ENCODE results near the gene TMEM107.
"Not testable (repeated sequence)": the region's sequence is repeated elsewhere in the genome, so short reads cannot be mapped to it uniquely, and the experiment has no call there.

TMEM107 gene

DNA sequence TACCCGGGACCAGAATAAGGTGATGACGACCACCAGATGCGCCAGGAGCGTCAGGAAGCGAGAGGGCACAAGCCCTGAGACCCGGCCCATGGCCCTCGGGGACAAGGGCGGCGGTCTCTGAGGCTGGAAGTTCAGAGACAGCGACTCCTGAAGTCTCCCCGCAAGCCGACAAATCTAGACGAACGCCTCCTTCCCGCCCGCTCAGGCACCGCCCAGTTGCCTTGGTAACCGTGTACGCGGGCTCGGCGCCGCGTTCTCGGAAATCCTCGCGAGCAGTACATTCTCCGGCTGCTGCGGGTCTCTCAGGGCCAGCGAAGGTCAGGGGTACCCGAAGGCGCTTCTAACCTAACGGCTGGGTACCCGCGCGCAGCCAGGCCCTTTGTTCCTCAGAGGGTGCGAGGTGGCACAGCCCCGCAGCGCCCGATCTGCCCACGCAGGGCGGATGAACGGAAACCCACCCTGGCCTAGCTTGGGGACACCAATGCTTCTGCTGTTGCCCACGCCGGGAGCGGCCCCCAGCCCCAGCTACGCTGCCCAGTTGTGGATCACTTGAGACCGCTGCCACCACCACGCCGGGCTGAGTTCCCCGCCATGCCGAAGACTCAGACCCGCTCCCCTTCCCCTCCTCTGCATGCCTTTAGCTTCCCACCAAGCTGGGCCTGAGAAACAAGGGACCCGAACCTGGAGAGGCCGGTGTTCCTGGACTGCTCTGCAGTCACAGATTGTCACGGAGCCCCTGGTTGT, at the start of gene TMEM107:
TSS of gene TMEM107 (minus strand) at position 184 of the 744 bp plus-strand sequence. CDS start at position 90, 94 bp downstream.
- peak; percentile 41 for DNase-seq

DNA sequence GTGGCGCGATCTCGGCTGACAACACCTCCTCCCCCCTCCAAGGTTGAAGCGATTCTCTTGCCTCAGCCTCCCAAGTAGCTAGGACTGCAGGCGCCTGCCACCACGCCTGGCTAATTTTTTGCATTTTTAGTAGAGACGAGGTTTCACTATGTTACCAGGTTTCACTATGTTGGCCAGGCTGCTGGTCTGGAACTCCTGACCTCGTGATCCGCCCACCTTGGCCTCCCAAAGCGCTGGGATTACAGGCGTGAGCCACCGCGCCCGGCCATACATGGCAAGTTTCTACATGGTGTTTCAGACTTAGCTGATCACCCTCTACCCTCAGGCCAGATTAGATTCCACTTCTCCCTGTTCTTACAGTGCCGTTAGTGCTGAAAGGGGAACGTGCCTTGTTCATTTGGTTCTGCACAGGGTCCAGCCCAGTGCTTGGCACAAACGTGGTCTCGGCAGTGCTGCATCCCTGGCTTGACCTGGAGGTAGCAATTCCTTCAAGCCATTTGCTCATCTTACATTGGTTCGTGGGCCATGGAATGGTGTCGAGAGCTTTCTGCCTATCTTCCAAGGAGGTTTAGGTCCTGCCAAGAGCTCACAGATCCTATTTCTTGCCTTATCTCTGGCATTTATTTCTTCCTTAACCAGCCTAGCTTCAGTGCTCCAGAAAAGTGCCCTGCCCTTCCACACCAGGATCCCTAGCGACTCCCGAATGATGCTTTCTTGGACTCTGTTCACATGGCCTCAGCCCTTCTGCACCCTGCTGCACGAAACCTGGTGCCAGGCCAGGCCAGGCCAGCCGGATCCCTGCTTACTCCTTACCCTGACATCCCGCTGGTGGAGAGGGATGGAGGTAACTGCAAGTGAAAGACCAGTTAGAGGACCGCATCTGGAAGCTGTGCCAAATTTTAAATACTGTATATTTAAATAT, 49.0 kb upstream of the TMEM107 start:
- DNase-seq = no peak

DNA sequence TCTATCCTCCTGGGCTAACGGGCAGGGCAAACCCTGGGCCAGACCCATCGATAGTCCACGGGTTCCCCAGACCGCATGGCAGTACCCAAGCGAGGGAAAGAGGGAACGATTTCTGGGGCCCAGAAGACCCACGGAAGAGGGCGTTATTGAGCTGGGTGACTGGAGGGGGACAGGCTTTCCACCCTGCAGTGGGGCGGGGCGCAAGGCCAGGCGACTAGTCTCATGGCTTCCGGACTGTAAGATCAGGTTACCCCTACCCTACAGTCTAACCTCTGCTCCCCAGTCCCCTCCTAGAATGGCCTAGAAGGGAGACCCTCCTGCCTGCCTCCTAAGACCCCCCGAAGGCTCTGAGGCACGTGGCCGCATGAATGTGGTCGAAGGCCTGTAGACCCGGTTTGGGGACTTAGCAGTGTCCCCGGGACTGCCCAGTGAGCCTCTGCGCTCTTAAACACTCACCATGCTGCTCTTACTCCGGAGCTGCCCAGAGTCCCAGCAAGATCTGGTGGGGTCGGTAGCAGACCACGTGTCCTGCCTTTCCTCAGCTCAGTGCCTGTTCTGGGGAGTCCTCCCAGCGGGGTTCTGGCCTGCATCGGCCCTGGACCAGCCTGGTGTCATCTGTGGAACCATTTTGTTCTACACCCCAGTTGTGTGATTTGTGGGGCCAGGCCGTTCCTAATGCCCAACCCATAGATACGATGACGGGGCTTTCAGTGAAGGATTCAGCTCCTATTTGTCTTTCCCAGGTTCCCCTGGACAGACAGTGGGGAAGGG, 47.4 kb upstream of the TMEM107 start:
- peak; percentile 61 for DNase-seq

DNA sequence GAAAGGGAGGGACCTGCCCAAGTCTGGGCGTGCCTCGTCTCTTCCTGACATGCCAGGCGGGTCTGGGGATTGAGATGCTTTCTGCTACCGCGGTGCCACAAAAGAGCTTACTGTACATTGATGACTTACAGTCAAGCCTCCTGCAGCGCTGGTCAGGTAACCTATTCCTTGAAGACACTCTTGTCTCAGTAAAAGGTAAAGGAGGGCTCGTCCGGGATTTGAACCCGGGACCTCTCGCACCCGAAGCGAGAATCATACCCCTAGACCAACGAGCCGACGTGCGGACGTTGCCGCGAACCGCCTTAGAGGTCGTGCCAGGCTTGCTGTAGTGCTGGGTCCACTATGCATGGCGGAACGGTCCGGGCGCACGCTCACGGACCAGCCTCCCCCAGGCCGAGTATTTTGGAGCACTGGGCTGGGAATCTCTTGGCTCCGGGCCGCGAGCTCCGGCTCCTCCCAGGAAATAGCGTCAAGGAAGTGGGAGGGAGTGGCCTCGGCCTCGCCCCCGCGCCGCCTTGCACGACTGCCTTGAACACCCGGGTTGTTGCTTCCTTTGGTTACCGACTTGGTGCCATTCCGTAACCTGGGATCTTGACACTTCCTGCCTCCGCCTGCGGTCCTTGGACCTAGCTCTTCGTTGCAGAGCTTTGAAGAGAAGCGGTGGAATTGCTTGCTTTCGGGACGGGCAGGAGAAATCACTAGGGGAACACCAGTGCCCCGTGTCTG, 46.6 kb upstream of the TMEM107 start:
- DNase-seq = peak; percentile 66

DNA sequence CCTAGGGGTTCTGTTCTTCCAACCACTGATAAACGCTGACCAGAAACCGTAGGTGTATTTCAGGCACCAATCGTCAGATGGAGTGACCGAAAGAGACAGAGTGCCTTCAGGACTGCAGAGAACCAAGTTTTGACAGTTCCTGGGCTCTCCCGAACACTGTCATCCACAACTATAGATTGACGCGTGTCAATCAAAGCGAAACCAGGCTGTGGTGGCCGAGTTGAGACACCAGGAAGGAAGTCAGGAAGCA, 46.1 kb upstream of the TMEM107 start:
- DNase-seq = no peak

DNA sequence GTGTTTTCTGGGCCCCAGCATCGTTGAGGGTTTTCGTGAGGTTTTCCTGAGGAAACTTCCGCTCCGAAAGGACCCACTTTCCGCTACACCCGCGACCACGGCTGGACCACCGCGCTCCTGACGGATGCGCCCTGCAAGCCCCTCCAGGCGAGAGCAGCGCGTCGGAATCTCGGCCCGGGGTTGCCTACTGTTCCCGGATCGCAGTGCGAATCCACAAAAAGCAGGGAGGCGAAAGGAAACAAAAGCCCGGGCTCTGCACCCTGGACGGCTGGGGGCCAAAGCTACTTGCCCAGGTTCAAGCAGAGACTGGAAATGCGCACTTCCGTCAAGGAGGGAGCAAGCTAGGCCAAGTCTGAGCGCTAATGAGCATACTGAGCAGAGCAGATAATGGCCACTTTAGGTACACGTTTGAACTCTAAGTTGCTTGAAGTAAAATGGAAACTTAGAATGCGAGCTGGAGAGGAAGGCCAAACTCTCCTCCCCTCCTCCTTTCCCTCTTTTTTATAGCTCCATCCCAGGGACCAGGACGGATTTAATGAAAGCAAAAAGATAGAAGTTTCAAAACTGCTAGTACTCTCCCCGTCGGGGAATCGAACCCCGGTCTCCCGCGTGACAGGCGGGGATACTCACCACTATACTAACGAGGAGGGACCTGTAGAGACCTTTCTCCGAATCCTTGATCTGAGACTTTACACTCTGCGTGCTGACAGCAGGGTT, 45.6 kb upstream of the TMEM107 start:
- peak; percentile 60 for DNase-seq

DNA sequence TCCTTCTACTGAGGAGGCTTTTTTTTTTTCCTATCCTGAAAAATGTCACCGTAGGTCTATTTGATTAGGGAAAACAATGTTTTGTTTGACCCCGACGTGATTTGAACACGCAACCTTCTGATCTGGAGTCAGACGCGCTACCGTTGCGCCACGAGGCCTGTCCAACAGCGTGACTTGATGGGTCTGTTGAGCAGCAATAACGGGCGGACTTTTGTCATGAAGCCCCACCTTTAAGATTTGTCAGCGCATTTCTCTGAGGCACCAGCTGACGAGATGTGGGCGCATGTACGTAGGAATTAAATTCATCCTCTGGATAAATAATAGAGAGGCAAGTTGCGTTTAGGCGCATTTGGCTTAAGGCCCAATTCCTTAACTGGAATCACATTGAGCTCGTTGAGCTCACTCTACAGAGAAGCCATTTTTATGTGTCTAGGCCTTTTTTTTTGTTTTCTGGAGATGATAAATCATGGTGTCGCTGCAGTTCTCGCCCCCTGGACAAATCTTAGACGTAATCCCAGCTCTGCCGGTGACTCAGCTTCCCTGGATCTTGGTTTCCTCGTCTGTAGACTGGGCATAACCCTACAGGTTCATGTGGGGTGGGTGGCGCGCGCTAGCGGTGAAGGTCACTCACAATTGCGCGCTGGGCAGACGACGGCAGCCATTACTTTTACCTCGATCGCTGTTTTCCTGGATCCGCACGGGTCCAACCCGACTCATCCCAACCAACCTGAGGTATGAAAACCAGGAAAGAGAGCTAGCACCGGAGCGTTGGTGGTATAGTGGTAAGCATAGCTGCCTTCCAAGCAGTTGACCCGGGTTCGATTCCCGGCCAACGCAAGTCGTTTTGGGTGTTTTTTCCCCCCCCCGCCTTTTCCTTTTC, 44.8 kb upstream of the TMEM107 start:
- DNase-seq = peak; percentile 51

DNA sequence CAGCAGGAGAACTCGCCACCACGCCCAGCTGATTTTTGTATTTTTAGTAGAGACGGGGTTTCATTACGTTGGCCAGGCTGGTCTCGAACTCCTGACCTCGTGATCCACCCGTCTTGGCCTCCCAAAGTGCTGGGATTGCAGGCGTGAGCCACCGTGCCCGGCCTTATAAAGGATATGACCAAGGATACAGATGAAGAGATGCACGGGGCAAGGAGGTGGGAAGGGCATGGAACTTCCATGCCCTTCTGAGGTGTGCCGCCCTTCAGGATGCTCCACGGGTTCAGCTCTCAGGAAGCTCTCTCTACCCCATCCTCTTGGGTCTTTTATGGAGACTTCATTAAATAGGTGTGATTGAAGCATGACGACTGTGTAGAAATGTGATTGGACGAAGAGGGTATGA, 37.8 kb upstream of the TMEM107 start:
- DNase-seq = not testable (repeated sequence)

DNA sequence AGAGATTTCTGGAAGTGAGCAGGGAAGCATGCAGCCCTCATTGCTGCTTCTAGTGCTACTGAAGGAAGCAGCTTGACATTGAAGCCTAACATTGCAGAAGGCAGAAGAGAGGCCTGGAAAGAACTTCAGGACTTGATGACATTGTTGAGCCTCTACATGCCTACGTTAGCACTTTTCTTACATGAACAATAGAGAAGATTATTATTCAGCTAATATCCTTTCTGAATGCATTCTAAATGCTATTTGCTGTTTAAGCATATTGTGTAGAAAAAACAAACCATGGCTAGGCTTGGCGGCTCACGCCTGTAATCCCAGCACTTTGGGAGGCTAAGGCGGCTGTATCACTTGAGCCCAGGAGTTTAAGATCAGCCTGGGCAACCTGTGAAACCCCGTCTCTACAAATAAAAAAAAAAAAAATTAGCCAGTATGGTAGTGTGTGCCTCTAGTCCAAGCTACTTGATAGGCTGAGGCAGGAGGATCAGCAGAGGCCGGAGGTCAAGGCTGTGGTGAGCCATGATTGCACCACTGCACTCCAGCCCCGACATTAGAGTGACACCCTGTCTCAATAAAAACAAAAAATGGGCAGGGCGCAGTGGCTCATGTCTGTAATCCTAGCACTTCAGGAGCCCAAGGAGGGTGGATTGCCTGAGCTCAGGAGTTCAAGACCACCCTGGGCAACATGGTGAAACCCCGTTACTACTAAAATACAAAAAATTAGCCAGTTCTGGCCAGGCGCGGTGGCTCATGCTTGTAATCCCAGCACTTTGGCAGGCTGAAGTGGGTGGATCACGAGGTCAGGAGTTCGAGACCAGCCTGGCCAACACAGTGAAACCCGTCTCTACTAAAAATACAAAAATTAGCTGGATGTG, 36.4 kb upstream of the TMEM107 start:
- DNase-seq = no peak

DNA sequence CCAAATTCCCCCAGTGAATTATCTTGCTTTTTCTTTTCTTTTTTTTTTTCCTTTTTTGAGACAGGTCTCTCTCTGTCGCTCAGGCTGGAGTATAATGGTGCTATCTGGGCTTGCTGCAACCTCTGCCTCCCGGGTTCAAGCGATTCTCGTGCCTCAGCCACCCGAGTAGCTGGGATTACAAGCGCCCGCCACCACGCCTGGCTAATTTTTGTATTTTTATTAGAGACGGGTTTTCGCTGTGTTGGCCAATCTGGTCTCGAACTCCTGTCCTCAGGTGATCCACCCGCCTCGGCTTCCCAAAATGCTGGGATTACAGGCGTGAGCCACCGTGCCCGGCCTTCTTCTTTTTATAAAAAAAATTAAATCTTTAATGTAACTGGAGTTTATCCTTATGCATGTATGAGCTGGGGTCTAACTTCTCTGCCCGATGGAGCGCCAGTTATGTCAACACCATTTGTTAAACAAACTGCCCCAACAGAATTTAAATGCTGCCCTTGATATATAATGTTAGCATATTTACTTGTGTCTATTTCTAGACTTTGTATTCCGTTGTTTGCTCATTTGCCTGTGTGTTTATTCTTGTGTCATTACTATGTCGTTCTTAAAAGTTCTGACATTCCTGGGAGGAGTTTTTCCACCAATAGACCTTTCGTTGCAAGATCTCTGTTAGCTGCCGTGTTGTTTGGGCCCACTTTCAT, 34.7 kb upstream of the TMEM107 start:
- no peak for DNase-seq

DNA sequence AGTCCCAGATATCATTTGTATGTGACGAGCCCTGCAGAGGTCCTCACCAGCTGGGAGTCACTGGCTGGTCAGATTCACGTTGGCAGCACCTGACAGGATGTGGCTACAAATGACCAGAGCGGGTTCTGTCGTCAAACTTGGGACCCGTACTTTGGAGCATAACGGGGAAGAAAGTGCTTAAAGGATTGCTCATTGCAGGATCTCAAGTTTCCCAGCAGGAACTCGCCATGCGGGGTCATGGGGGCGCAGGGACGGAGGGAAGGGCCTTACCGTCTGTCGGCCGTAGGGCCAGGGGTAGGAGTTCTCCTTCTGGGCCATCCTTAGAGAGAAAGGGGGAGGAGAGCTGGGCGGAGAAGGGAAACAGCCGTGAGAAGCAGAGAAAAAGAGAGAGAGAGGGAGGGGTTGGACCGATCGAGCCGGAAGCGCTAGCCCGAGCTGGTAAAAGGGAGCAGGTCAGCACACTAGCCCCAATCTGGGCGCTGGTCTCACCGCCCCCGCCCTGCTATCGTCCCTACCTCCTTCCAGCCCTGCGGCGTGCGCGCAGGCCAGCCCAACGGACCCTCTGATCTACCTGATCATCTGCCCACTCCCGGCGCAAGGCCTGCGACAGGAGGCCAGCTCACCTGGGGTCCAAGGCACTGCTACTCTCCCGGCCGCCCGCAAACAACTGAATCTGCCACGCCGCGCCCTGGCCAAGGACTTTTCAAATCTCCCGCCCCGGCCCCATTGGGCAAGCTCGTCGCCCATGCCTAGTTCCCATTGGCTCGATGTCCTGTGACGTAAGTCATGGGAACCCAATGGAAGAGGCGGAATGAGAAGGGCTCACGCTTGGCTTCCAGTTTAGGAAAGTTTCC, 34.0 kb upstream of the TMEM107 start, which contains the start of gene AURKB:
TSS of gene AURKB (minus strand) at position 669 of the 854 bp plus-strand sequence. CDS start at position 318, 351 bp downstream.
- DNase-seq = peak; percentile 47

DNA sequence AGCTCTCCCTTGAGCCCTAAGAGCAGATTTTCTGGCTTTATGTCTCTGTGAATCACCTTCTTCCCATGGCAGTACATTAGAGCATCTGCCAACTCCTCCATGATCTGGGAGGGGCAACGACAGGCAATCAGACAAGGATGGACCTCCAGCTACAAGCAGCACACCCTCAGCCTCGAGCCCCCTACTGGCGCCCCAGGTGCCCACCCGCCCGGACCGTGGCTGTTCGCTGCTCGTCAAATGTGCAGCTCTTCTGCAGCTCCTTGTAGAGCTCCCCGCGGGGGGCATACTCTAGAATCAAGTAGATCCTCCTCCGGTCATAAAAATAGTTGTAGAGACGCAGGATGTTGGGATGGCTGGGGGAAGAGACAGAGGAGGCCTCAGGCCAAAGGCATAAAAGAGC, 30.4 kb upstream of the TMEM107 start:
- no peak for DNase-seq

DNA sequence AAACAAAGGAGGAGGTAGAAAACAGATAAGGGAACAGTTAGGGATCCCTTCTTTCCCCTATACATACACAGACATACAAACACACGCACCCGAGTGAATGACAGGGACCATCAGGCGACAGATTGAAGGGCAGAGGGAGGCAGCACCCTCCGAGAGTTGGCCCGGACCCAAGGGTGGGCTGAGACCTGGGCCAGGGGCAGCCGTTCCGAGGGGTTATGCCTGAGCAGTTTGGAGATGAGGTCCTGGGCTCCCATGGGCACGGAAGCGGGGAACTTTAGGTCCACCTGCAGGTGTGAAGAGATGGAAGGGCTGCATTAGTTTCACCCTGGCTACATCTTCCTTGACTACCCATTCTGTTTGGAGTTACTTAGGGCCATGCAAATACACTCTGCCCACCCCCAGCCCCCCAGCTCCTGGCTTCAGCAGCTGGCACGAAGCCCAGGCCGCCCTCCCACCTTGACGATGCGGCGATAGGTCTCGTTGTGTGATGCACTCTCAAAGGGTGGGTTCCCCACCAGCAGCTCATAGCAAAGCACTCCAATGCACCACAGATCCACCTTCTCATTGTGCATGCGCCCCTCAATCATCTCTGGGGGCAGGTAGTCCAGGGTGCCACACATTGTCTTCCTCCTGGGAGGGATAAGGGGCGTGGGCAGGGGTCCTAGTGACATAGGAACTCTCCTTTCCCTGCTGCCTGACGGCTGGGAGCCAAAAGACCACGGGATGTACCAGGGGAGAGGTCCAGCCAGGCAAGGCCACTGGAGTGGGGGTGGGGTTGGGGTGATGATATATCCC, 28.8 kb upstream of the TMEM107 start:
- no peak for DNase-seq

DNA sequence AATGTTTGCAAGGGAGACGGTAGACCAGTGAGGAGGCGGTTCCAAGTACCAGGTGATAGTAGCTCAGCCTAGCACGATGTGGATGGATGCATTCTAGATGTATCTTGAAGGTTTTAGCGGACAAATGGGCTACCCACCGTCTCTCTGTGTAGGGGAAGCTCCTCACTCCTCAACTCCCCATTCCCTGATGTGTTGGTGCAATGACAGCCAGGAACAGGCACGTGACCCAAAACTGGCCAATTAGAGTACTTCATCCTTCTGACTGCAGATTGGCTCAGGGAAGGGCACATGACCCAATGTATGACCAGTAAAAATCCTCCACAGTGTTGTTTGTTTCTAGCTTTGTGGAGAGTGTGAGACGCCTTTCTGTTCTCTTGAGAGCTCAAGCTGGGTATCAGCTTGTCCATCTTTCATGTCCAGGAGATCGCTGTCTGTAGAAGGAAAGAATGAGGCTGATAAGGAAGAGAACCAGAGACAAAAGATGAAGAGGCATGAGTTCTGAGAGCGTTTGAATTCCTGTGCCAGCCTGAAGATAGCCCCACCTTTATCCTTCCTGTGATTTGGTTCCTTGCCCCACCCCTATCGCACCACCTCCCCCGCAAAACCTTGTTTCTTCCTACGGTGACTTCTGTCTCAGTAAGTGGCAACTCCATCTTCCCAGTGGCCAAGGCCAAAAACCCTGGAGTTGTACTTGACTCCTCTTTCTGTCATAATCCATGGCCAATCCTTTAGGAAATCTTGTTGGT, 16.1 kb upstream of the TMEM107 start:
- no peak for DNase-seq

DNA sequence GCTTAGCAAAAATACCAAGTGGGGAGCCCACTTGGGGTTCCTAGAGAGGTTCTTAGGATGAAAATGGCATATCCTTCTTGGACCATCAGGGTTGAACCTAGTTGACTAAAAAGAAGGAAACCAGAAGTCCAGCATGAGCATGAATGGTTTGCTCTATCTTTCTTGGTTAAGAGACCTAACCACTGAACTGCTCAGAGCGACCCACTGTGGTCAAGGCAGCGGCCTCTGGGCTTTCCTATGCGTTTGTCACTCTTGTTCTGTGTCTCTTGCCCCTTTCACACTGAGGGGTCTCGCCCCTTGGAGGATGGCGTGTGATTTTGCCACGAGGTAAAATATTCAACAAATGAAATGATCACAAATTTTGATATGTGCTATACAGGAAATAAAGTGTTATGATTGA, 14.3 kb upstream of the TMEM107 start:
- DNase-seq = no peak

DNA sequence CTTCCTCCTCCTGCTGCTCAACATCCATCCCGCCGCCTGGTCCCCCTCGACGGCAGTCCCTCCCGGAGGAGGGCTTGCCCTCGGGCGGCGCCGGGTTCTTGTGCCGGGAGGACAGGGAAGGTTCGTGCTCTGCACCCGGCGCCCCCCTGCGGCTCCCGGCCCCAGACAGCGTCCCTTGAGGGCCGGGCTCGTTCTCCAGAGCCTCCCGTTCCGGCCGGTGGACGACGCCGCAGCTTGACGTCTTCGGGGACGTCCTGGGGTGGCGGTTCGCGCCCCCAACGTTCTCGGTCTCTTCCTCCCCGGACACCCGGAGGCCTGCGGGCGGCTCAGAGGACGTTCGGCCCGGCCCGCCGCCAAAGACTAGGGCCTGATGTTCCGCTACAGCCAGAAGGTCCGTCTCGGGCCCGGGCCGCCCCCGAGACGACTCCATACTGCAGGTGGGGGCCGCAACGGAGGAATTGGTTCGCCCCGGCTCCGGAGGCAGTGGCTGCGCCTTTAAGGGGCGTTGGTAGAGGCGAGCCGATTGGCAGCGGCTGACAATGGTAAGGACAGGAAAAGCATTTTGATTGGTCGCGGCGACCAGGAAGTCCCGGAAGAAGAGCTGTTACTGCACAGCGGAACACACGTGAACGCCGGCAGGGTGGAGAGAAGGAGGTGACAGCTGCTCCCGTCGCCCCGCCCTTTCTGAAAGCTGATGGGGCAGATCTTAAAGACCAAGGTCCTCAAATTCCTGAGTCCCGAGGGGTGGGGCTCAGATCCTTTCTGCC, 13.7 kb upstream of the TMEM107 start, which contains the start of gene BORCS6:
TSS of gene BORCS6 (minus strand) at position 470 of the 767 bp plus-strand sequence. CDS start at position 430, 40 bp downstream.
- DNase-seq = peak; percentile 64

Data from KG1 (cell line).